ENCODE measurements around the gene GDF7. TPM values are rescaled to one million over a fixed set of nuclear protein-coding genes. Genes with fewer than 3 reads are reported as not detected.

The GDF7 gene
- total RNA-seq, 1 experiment from 2014 or later = 0.04 TPM

GRCh38 chr2:20717641-20718040 is 50.7 kb downstream of the GDF7 start:
- Histone ChIP-seq H3K79me2 (ENCODE audit: insufficient read depth, low read length) (no peaks in the 10 kb centered on the region), H3K4me2 (ENCODE audit: insufficient read depth, insufficient read length, low read length) (no peak overlapping the region), H3K27ac (ENCODE audit: insufficient read length, low read depth, low read length) (no peak overlapping the region), H4K8ac (replicated peaks; ENCODE audit: insufficient read length, low read depth, low read length) (no peak overlapping the region), H3K4me1 (ENCODE audit: insufficient read depth, low read length) (no peaks in the 10 kb centered on the region), H3K23ac (ENCODE audit: insufficient read length, low read depth, low read length) (no peak overlapping the region), H2BK12ac (ENCODE audit: insufficient read length, low read depth, low read length) (no peak overlapping the region), H3K9me3 (ENCODE audit: control insufficient read depth, low read depth, low read length) (no peaks in the 10 kb centered on the region), H2BK120ac (ENCODE audit: low read depth, low read length, poor library complexity, severe bottlenecking) (no peak overlapping the region), H3K79me1 (ENCODE audit: insufficient read depth, low read depth, low read length, poor library complexity, severe bottlenecking) (no peaks in the 10 kb centered on the region), H3K9ac (ENCODE audit: extremely low read depth, insufficient read length, low read length) (no peak overlapping the region), H2AFZ (ENCODE audit: low read length) (no peak overlapping the region), H3K56ac (ENCODE audit: insufficient read length, low read depth, low read length) (no peak overlapping the region), H3K18ac (ENCODE audit: insufficient read length, low read depth, low read length) (no peak overlapping the region), H2BK20ac (ENCODE audit: low read depth, low read length, poor library complexity, severe bottlenecking) (no peak overlapping the region), H4K5ac (ENCODE audit: insufficient read length, low read depth, low read length) (no peak overlapping the region), H2BK15ac (ENCODE audit: low read depth, low read length) (no peak overlapping the region), H3K14ac (ENCODE audit: insufficient read depth, low read length) (no peak overlapping the region), H4K20me1 (ENCODE audit: control insufficient read depth, insufficient read depth, insufficient read length) (no peaks in the 10 kb centered on the region), H2AK5ac (ENCODE audit: insufficient read length, low read length) (no peak overlapping the region), H4K91ac (ENCODE audit: insufficient read length, low read depth, low read length) (no peak overlapping the region), H3K4ac (ENCODE audit: low read depth, low read length) (no peak overlapping the region), H3K23me2 (ENCODE audit: insufficient read length, low read depth, low read length, poor library complexity, severe bottlenecking) (no peaks in the 10 kb centered on the region), H3K27me3 (ENCODE audit: insufficient read depth, low read length) (no peaks in the 10 kb centered on the region), H2BK5ac (ENCODE audit: insufficient read length, low read length) (no peak overlapping the region), H3T11ph (ENCODE audit: low read length) (no peak overlapping the region)
- H3K4me1 Mint-ChIP-seq = no peaks in the 10 kb centered on the region
- no peak overlapping the region for H3K4me3 Mint-ChIP-seq
- no peaks in the 10 kb centered on the region for H3K9me3 Mint-ChIP-seq
- TF ChIP-seq CTCF (conservative IDR thresholded peaks at IDR 0.05) = no peak
- H3K27me3 Mint-ChIP-seq (ENCODE audit: low read depth) = no peaks in the 10 kb centered on the region
- WGBS (ENCODE audit: extremely low coverage, insufficient read length, low lambda C conversion rate) = no CpG with 5 or more reads among the region's 1 CpG
- H3K27ac Mint-ChIP-seq = no peak overlapping the region
- DNase-seq = no peak
- peaks cover 0 to 6% (median 3%) of the 10 kb centered on the region in 3 experiments; a peak in 4 of 7 replicates for H3K36me3 Mint-ChIP-seq (ENCODE audit: insufficient read depth in 1 of 3, low read depth in 3 of 3)

Data from H9 (cell line).